A375 (cell line): Measurements from ENCODE around the gene CNTNAP4. TPM values are rescaled to one million over a fixed set of nuclear protein-coding genes. Genes with fewer than 3 reads are reported as not detected.

ENCODE experiments used
- small RNA-seq: library from RNA; depleted of rRNA; stranded (forward); fragments of <200 nt; gene quantifications from one replicate; pipeline ENCODE3, GENCODE V24; 2014
- total RNA-seq: library from RNA; depleted of rRNA; stranded (reverse); fragments of >200 nt; shearing (Covaris generic); gene quantifications from 2 replicates; pipeline ENCODE4 v1.2.3, GENCODE V29; 2014; rRNA removed

Gene CNTNAP4
- not detected in 2 replicates for total RNA-seq

GRCh38 chr16:76276745-76277438, at the start of gene CNTNAP4:
TSS of gene CNTNAP4 (plus strand) at chr16:76277401. CDS start at chr16:76277663, 262 bp downstream.

Small RNA genes within 50 kb of the gene (small RNA-seq; reads per million reads assigned to genes)
- gene RF00133 (not detected), gene RN7SKP233 (not detected)
